ENCODE measurements around the gene SLCO3A1. TPM values are rescaled to one million over a fixed set of nuclear protein-coding genes. Genes with fewer than 3 reads are reported as not detected.

Gene SLCO3A1
- total and polyA plus RNA-seq, 2 of the 8 experiments (the other 6 are each of a cell fraction or from before 2014, with no cell fraction given): 15.1 to 20.4 TPM

DNA sequence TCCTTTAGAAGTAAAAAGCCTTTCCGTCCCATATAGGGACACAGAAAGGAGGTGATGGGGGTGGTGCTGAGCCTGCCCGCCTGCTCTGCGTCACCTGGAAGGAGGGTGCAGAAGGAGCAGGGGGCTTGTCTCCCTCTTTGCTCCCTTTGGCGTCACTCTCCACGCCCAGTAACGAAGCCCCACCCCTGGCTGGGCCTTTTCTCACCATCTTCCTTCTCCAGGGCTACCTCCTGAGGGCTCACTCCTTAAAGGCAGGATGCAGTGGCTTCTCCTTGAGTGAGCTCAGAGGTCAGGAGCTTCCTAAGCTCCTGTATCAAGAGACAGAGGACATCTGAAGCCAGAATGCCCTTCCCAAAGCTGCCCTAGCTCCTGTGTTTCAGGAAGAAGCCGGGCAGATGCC, 31.5 kb downstream of the SLCO3A1 start:
- Histone ChIP-seq H3K18ac (ENCODE audit: extremely low read depth, low read length) (no peak overlapping the region), H2AFZ (ENCODE audit: low read length) (no peak overlapping the region), H2BK15ac (ENCODE audit: low read length) (0 out of 2 replicates have a peak overlapping the region, but pooled peaks have one; percentile 18), H4K91ac (replicated peaks; ENCODE audit: insufficient read length, low read length) (no peak overlapping the region), H3K23ac (ENCODE audit: insufficient read length) (no peak overlapping the region), H3K9me3 (ENCODE audit: insufficient read depth in 2 of 2, low read depth in 1 of 2, low read length in 1 of 2) (no peaks in the 10 kb centered on the region), H2BK5ac (ENCODE audit: low read depth, low read length) (no peak overlapping the region), H3K4me1 (replicated peaks in 1 of 4; ENCODE audit: control insufficient read depth in 3 of 4, insufficient read depth in 4 of 4, low read length in 3 of 4) (peaks cover 3 to 20% (median 13%) of the 10 kb centered on the region in 4 experiments; a peak in 6 of 7 replicates), H2BK20ac (ENCODE audit: low read length) (no peak overlapping the region), H2BK120ac (replicated peaks; ENCODE audit: low read depth, low read length) (no peak overlapping the region), H3K4me2 (ENCODE audit: insufficient read depth in 1 of 2, low read depth in 2 of 2, low read length in 2 of 2) (no peak overlapping the region), H3K14ac (ENCODE audit: insufficient read length) (no peak overlapping the region), H3K56ac (replicated peaks; ENCODE audit: insufficient read length, low read depth, low read length) (no peak overlapping the region), H2AK5ac (ENCODE audit: low read depth, low read length) (no peak overlapping the region), H4K20me1 (replicated peaks in 1 of 2; ENCODE audit: control insufficient read depth in 1 of 2, insufficient read depth in 2 of 2, low read length in 2 of 2) (peaks cover 0 to 3% of the 10 kb centered on the region in 2 experiments), H3K27ac (ENCODE audit: low read depth, low read length) (no peak overlapping the region), H3K9ac (replicated peaks in 1 of 4; ENCODE audit: extremely low read depth in 1 of 4, low read depth in 3 of 4, low read length in 3 of 4) (no peak overlapping the region), H4K5ac (ENCODE audit: insufficient read length, low read depth, low read length) (no peak overlapping the region), H3K4ac (replicated peaks; ENCODE audit: insufficient read length, low read depth, low read length) (no peak overlapping the region), H3K79me2 (ENCODE audit: control insufficient read depth in 1 of 2, insufficient read depth in 2 of 2, low read length in 2 of 2) (0 out of 4 replicates have a peak, but pooled peaks cover 0 to 6% of the 10 kb centered on the region in 2 experiments), H3K36me3 (ENCODE audit: control insufficient read depth in 2 of 4, insufficient read depth in 4 of 4, low read length in 3 of 4) (no peaks in the 10 kb centered on the region), H3K23me2 (ENCODE audit: low read depth, low read length) (no peaks in the 10 kb centered on the region), H4K8ac (ENCODE audit: extremely low read depth, insufficient read depth, low read length) (no peak overlapping the region), H3K27me3 (replicated peaks in 1 of 4; ENCODE audit: control insufficient read depth in 3 of 4, extremely low read depth in 1 of 4, insufficient read depth in 3 of 4, low read length in 3 of 4) (no peaks in the 10 kb centered on the region), H3K79me1 (ENCODE audit: low read depth, low read length) (peaks cover 3% of the 10 kb centered on the region; the same call in 1 of the 2 replicates), H3K4me3 (ENCODE audit: extremely low read depth in 1 of 4, insufficient read depth in 2 of 4, low read depth in 3 of 4, low read length in 4 of 4) (no peak overlapping the region), H2BK12ac (ENCODE audit: low read depth, low read length) (no peak overlapping the region)
- DNase-seq (ENCODE audit: low read depth in 1 of 2, low spot score in 2 of 2) (peak in 1 of 2 experiments; percentile 49), FAIRE-seq (no peak)
- ChIA-PET POLR2A (ENCODE audit: partially characterized antibody) (no interaction called here), CTCF (ENCODE audit: partially characterized antibody) (interaction anchor here (0.6 to 5.8 kb wide), 14 partner anchors 13 to 674 kb away, joined by 3 to 45 read pairs (median 4); no protein-coding TSS in a partner anchor)
- 84% methylated on average over 7 of the region's 7 CpGs; no CpG with 5 or more reads in 1 of the 2 experiments for WGBS, 2 experiments (ENCODE audit: extremely low coverage in 1 of 2, insufficient coverage in 1 of 2, insufficient read length in 1 of 2, insufficient replicate concordance in 2 of 2, low coverage in 1 of 2, low lambda C conversion rate in 2 of 2, missing lambda C conversion rate in 1 of 2)
- no peak for TF ChIP-seq CREB1 (IDR thresholded peaks at IDR 0.05)
- no peak for TF ChIP-seq BRCA1 (IDR thresholded peaks at IDR 0.05; ENCODE audit: low read depth, low read length)
- no peak for TF ChIP-seq NANOG (IDR thresholded peaks at IDR 0.05; ENCODE audit: insufficient read depth, low read depth, low read length, poor library complexity, severe bottlenecking)
- no peak for TF ChIP-seq CHD2 (IDR thresholded peaks at IDR 0.05; ENCODE audit: low read length)
- no peak for TF ChIP-seq CBX8 (IDR thresholded peaks at IDR 0.05; ENCODE audit: borderline replicate concordance, low read depth, low read length)
- no peak for TF ChIP-seq NRF1 (IDR thresholded peaks at IDR 0.05; ENCODE audit: low read depth, low read length)
- no peak for TF ChIP-seq SP4 (IDR thresholded peaks at IDR 0.05; ENCODE audit: low read length)
- no peak for TF ChIP-seq SIX5 (IDR thresholded peaks at IDR 0.05; ENCODE audit: low read depth, low read length)
- no peak for TF ChIP-seq TEAD4 (IDR thresholded peaks at IDR 0.05; ENCODE audit: low read depth, low read length)
- TF ChIP-seq TAF1 (IDR thresholded peaks at IDR 0.05; ENCODE audit: low read depth, low read length): no peak
- no peak for TF ChIP-seq POLR2A (IDR thresholded peaks at IDR 0.05; ENCODE audit: control extremely low read depth in 1 of 2, low read depth in 2 of 2, low read length in 2 of 2)
- TF ChIP-seq CEBPB (IDR thresholded peaks at IDR 0.05; ENCODE audit: low read depth, low read length): no peak
- no peak for TF ChIP-seq ASH2L (IDR thresholded peaks at IDR 0.05; ENCODE audit: low read length)
